Astrocyte (in vitro differentiated cells and primary cell): ENCODE results near the gene SPNS1. TPM values are rescaled to one million over a fixed set of nuclear protein-coding genes. Genes with fewer than 3 reads are reported as not detected.

Experiments
- DNase-seq: peaks from one replicate; pipeline ENCODE4 v3.0.0-alpha.2; 2010; ENCODE audit warnings: low read depth
- FAIRE-seq: peaks from 2 replicates; lab custom pipeline; 2011; peaks lifted over from hg19 to GRCh38; lab: Jason Lieb, UNC
- H2AFZ ChIP-seq: 2 replicates; pipeline ENCODE4 v1.6.0; 2012; ENCODE audit warnings: low read depth, low read length, inconsistent platforms
- H3K27ac ChIP-seq: 2 replicates; pipeline ENCODE4 v1.5.1; 2011; ENCODE audit warnings: low read depth, low read length, inconsistent platforms
- H3K27me3 ChIP-seq: 2 replicates; pipeline ENCODE4 v1.6.0; 2011; ENCODE audit warnings: low read length, inconsistent platforms; ENCODE audit not compliant: insufficient read depth
- H3K36me3 ChIP-seq: 2 replicates; pipeline ENCODE4 v1.5.1; 2011; ENCODE audit warnings: low read length, inconsistent platforms; ENCODE audit not compliant: insufficient read depth
- H3K4me1 ChIP-seq: 2 replicates; pipeline ENCODE4 v1.5.1; 2011; ENCODE audit warnings: low read length, inconsistent platforms; ENCODE audit not compliant: insufficient read depth
- H3K4me2 ChIP-seq: 2 replicates; pipeline ENCODE4 v1.6.0; 2012; ENCODE audit warnings: low read length, inconsistent platforms
- H3K4me3 ChIP-seq: 2 replicates; pipeline ENCODE4 v1.5.1; 2011; ENCODE audit warnings: low read depth, mild to moderate bottlenecking, low read length, inconsistent platforms; ENCODE audit not compliant: insufficient read depth
- H3K79me2 ChIP-seq: 2 replicates; pipeline ENCODE4 v1.6.0; 2012; ENCODE audit warnings: mild to moderate bottlenecking, low read length, inconsistent platforms; ENCODE audit not compliant: insufficient read depth
- H3K9ac ChIP-seq: 2 replicates; pipeline ENCODE4 v1.6.0; 2012; ENCODE audit warnings: mild to moderate bottlenecking, low read length, inconsistent platforms
- H3K9me3 ChIP-seq: 2 replicates; pipeline ENCODE4 v1.5.1; 2012; ENCODE audit warnings: low read depth, mild to moderate bottlenecking, low read length, inconsistent platforms; ENCODE audit not compliant: insufficient read depth
- H4K20me1 ChIP-seq: 2 replicates; pipeline ENCODE4 v1.6.0; 2012; ENCODE audit warnings: low read length, inconsistent platforms; ENCODE audit not compliant: insufficient read depth
- H3K27ac Mint-ChIP-seq: one replicate; pipeline ENCODE4 v1.8.0; 2021; ENCODE audit warnings: mild to moderate bottlenecking, mixed read lengths; ENCODE audit not compliant: unreplicated experiment
- H3K27me3 Mint-ChIP-seq: one replicate; pipeline ENCODE4 v1.8.0; 2021; ENCODE audit warnings: low read depth, mixed read lengths; ENCODE audit not compliant: unreplicated experiment
- H3K36me3 Mint-ChIP-seq: one replicate; pipeline ENCODE4 v1.8.0; 2021; ENCODE audit warnings: low read depth, mixed read lengths; ENCODE audit not compliant: unreplicated experiment
- H3K4me1 Mint-ChIP-seq: one replicate; pipeline ENCODE4 v1.8.0; 2021; ENCODE audit warnings: low read depth, mixed read lengths; ENCODE audit not compliant: unreplicated experiment
- H3K4me3 Mint-ChIP-seq: one replicate; pipeline ENCODE4 v1.8.0; 2021; ENCODE audit warnings: mild to moderate bottlenecking, moderate library complexity, mixed read lengths; ENCODE audit not compliant: unreplicated experiment
- H3K9me3 Mint-ChIP-seq: one replicate; pipeline ENCODE4 v1.8.0; 2021; ENCODE audit warnings: mild to moderate bottlenecking, mixed read lengths; ENCODE audit not compliant: unreplicated experiment
- EZH2 ChIP-seq: IDR thresholded peaks from 2 replicates; pipeline ENCODE4 v1.6.1; 2012; ENCODE audit warnings: mild to moderate bottlenecking, low read length, inconsistent platforms; ENCODE audit not compliant: insufficient read depth
- total RNA-seq: library from RNA; stranded (reverse); gene quantifications from 2 replicates; pipeline ENCODE4 v1.2.1, GENCODE V29; 2021
- TF ChIP-seq, protein P1 (sequence below): IDR thresholded peaks from 2 replicates; pipeline ENCODE4 v1.5.1; 2011; ENCODE audit warnings: low read depth, mild to moderate bottlenecking, inconsistent platforms, low read length, moderate library complexity; ENCODE audit not compliant: insufficient read depth

The SPNS1 gene
- total RNA-seq, 1 donor from 2014 or later = 57.8 TPM

DNA sequence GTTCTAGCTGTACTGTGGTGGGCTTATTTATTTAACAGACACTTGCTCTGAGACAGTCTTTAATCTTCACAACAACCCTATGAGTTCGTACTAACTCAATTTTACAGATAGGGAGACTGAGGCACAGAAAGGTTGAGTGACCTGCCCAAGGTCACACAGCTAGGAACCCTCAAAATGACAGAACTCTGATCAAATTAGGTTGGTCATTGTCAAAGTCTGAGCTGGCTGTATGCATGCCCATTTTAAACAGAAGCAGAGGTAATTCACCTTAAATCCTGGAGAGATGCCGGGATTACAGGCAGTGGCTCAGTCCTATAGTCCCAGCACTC lies 35.2 kb downstream of the SPNS1 start:
- H3K4me1 Mint-ChIP-seq = no peaks in the 10 kb centered on the region
- no peaks in the 10 kb centered on the region for H3K79me2 ChIP-seq
- FAIRE-seq = no peak
- no peaks in the 10 kb centered on the region for H3K36me3 ChIP-seq
- no peak overlapping the region for H3K4me3 ChIP-seq
- H3K9ac ChIP-seq = no peak overlapping the region
- H3K9me3 ChIP-seq = no peaks in the 10 kb centered on the region
- H3K27ac ChIP-seq = no peak overlapping the region
- no peaks in the 10 kb centered on the region for H3K27me3 ChIP-seq
- H3K27me3 Mint-ChIP-seq = peaks cover 19% of the 10 kb centered on the region
- H3K27ac Mint-ChIP-seq = no peak overlapping the region
- H4K20me1 ChIP-seq = no peaks in the 10 kb centered on the region
- peaks cover 2% of the 10 kb centered on the region for H3K9me3 Mint-ChIP-seq
- H3K4me1 ChIP-seq = peaks cover 4% of the 10 kb centered on the region
- no peak overlapping the region for H3K4me3 Mint-ChIP-seq
- TF ChIP-seq, protein P1, sequence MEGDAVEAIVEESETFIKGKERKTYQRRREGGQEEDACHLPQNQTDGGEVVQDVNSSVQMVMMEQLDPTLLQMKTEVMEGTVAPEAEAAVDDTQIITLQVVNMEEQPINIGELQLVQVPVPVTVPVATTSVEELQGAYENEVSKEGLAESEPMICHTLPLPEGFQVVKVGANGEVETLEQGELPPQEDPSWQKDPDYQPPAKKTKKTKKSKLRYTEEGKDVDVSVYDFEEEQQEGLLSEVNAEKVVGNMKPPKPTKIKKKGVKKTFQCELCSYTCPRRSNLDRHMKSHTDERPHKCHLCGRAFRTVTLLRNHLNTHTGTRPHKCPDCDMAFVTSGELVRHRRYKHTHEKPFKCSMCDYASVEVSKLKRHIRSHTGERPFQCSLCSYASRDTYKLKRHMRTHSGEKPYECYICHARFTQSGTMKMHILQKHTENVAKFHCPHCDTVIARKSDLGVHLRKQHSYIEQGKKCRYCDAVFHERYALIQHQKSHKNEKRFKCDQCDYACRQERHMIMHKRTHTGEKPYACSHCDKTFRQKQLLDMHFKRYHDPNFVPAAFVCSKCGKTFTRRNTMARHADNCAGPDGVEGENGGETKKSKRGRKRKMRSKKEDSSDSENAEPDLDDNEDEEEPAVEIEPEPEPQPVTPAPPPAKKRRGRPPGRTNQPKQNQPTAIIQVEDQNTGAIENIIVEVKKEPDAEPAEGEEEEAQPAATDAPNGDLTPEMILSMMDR = no peak
- no peak for TF ChIP-seq EZH2
- no peak for DNase-seq
- H2AFZ ChIP-seq = no peak overlapping the region
- no peaks in the 10 kb centered on the region for H3K36me3 Mint-ChIP-seq
- no peak overlapping the region for H3K4me2 ChIP-seq

DNA sequence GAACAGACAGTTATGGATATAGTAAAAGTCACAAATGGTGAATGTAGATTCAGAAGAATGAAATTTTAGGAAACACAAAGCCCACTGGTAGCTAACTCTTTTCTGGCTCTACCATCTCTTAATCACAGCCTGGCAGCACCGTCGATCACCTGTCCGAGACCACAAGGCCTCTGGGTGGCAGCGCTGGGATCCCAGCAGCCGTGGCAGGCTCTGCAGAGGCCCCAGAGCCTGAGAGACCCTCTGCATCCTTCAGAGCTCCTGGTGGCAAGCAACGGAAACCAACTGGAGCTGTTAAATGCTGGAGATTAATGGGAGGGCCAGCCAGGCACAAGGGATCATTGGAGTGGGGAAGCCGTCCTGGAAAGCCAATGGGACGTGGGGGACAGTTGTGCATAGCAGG lies 36.5 kb downstream of the SPNS1 start:
- Mint-ChIP-seq H3K9me3 (no peaks in the 10 kb centered on the region), H3K36me3 (no peaks in the 10 kb centered on the region), H3K27me3 (peaks cover 11% of the 10 kb centered on the region), H3K4me1 (no peaks in the 10 kb centered on the region), H3K4me3 (no peak overlapping the region), H3K27ac (no peak overlapping the region)
- H3K4me2 ChIP-seq = no peak overlapping the region
- no peaks in the 10 kb centered on the region for H3K27me3 ChIP-seq
- no peak for FAIRE-seq
- H3K36me3 ChIP-seq = no peaks in the 10 kb centered on the region
- no peak for DNase-seq
- H3K79me2 ChIP-seq = no peaks in the 10 kb centered on the region
- peaks cover 4% of the 10 kb centered on the region for H3K4me1 ChIP-seq
- H3K9ac ChIP-seq = no peak overlapping the region
- no peak overlapping the region for H3K27ac ChIP-seq
- TF ChIP-seq EZH2 = no peak
- TF ChIP-seq, protein P1 = no peak
- no peaks in the 10 kb centered on the region for H3K9me3 ChIP-seq
- no peak overlapping the region for H2AFZ ChIP-seq
- H3K4me3 ChIP-seq = no peak overlapping the region
- no peaks in the 10 kb centered on the region for H4K20me1 ChIP-seq

DNA sequence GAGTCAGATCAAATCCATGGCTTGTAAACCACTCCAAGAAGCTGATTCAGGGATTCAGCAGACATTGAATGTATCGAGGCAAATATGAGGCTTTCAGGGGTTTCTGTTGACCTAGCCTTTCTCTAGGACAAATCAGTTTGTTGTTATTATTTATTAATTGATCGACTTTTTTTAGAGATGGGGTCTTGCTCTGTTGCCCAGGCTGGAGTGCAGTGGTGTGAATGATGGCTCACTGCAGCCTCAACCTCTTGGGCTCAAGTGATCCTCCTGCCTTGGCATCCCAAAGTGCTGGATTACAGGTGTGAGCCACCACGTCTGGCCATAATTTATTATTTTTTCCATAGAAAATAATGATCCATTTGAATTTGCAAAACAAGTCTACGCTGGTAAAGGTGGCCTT lies 37.3 kb downstream of the SPNS1 start:
- Histone ChIP-seq H2AFZ (no peak overlapping the region), H3K4me1 (peaks cover 4% of the 10 kb centered on the region), H3K9ac (no peak overlapping the region), H3K27me3 (no peaks in the 10 kb centered on the region), H3K4me2 (no peak overlapping the region), H4K20me1 (no peaks in the 10 kb centered on the region), H3K27ac (no peak overlapping the region), H3K4me3 (no peak overlapping the region), H3K79me2 (no peaks in the 10 kb centered on the region), H3K36me3 (no peaks in the 10 kb centered on the region), H3K9me3 (no peaks in the 10 kb centered on the region)
- Mint-ChIP-seq H3K27ac (no peak overlapping the region), H3K9me3 (no peaks in the 10 kb centered on the region), H3K27me3 (peaks cover 10% of the 10 kb centered on the region), H3K36me3 (no peaks in the 10 kb centered on the region), H3K4me3 (no peak overlapping the region), H3K4me1 (no peaks in the 10 kb centered on the region)
- no peak for FAIRE-seq
- no peak for DNase-seq
- TF ChIP-seq EZH2 = no peak
- TF ChIP-seq, protein P1 = no peak
